Neural cell (in vitro differentiated cells): ENCODE data around the gene TRIM4.

Experiments used
- RAD21 ChIP-seq: fragments of 450-650 bp; conservative IDR thresholded peaks from 2 replicates; pipeline ENCODE4 v1.6.1; 2014; ENCODE audit warnings: antibody characterized with exemption, mild to moderate bottlenecking, moderate library complexity
- TF ChIP-seq, protein P1 (sequence below): fragments of 450-650 bp; IDR thresholded peaks from 2 replicates; pipeline ENCODE4 v1.5.1; 2014; ENCODE audit warnings: antibody characterized with exemption, mild to moderate bottlenecking, moderate library complexity; ENCODE audit not compliant: poor library complexity, severe bottlenecking

GRCh38 chr7:99928188-99928587 is 8.9 kb upstream of the TRIM4 start:
- TF ChIP-seq, protein P1, sequence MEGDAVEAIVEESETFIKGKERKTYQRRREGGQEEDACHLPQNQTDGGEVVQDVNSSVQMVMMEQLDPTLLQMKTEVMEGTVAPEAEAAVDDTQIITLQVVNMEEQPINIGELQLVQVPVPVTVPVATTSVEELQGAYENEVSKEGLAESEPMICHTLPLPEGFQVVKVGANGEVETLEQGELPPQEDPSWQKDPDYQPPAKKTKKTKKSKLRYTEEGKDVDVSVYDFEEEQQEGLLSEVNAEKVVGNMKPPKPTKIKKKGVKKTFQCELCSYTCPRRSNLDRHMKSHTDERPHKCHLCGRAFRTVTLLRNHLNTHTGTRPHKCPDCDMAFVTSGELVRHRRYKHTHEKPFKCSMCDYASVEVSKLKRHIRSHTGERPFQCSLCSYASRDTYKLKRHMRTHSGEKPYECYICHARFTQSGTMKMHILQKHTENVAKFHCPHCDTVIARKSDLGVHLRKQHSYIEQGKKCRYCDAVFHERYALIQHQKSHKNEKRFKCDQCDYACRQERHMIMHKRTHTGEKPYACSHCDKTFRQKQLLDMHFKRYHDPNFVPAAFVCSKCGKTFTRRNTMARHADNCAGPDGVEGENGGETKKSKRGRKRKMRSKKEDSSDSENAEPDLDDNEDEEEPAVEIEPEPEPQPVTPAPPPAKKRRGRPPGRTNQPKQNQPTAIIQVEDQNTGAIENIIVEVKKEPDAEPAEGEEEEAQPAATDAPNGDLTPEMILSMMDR = no peak
- TF ChIP-seq RAD21 = no peak
